Measurements from ENCODE around the gene FAR2.

- TF ChIP-seq, protein P1, sequence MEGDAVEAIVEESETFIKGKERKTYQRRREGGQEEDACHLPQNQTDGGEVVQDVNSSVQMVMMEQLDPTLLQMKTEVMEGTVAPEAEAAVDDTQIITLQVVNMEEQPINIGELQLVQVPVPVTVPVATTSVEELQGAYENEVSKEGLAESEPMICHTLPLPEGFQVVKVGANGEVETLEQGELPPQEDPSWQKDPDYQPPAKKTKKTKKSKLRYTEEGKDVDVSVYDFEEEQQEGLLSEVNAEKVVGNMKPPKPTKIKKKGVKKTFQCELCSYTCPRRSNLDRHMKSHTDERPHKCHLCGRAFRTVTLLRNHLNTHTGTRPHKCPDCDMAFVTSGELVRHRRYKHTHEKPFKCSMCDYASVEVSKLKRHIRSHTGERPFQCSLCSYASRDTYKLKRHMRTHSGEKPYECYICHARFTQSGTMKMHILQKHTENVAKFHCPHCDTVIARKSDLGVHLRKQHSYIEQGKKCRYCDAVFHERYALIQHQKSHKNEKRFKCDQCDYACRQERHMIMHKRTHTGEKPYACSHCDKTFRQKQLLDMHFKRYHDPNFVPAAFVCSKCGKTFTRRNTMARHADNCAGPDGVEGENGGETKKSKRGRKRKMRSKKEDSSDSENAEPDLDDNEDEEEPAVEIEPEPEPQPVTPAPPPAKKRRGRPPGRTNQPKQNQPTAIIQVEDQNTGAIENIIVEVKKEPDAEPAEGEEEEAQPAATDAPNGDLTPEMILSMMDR (IDR thresholded peaks at IDR 0.05): no peak
- no peak for TF ChIP-seq EP300 (IDR thresholded peaks at IDR 0.05)
These were observed 27.9 kb downstream of the FAR2 start for GRCh38 chr12:29176941-29177340.

Data from tibial nerve (tissue), 4 donors.